Neuron (in vitro differentiated cells): ENCODE data around the gene OPN3.

Experiments used
- H2AFZ ChIP-seq: one replicate; pipeline ENCODE4 v1.6.1; 2013; ENCODE audit warnings: low read depth, mild to moderate bottlenecking, inconsistent platforms, low read length, moderate library complexity
- H3K27me3 ChIP-seq: one replicate; pipeline ENCODE4 v1.6.1; 2013; ENCODE audit warnings: low read length; ENCODE audit not compliant: insufficient read depth
- H3K36me3 ChIP-seq: one replicate; pipeline ENCODE4 v1.6.1; 2013; ENCODE audit warnings: low read length; ENCODE audit not compliant: insufficient read depth
- H3K4me1 ChIP-seq: one replicate; pipeline ENCODE4 v1.6.1; 2013; ENCODE audit warnings: low read length; ENCODE audit not compliant: insufficient read depth
- H3K4me3 ChIP-seq: 2 replicates; pipeline ENCODE4 v1.5.1; 2013; ENCODE audit warnings: mild to moderate bottlenecking, low read length, moderate library complexity
- H3K9me3 ChIP-seq: one replicate; pipeline ENCODE4 v1.6.1; 2013; ENCODE audit warnings: low read length

Gene OPN3

GRCh38 chr1:241630005-241630404 is 10.2 kb downstream of the OPN3 start:
- H3K9me3 ChIP-seq, result peaks cover 5% of the 10 kb centered on the region
- H3K4me3 ChIP-seq, result no peak overlapping the region
- no peaks in the 10 kb centered on the region for H3K27me3 ChIP-seq
- no peaks in the 10 kb centered on the region for H3K4me1 ChIP-seq
- no peak overlapping the region for H2AFZ ChIP-seq
- H3K36me3 ChIP-seq, result peaks cover 39% of the 10 kb centered on the region

GRCh38 chr1:241627453-241628259 is 12.5 kb downstream of the OPN3 start:
- H3K9me3 ChIP-seq, result peaks cover 3% of the 10 kb centered on the region
- no peak overlapping the region for H3K4me3 ChIP-seq
- no peaks in the 10 kb centered on the region for H3K27me3 ChIP-seq
- no peaks in the 10 kb centered on the region for H3K4me1 ChIP-seq
- peaks cover 20% of the 10 kb centered on the region for H3K36me3 ChIP-seq
- H2AFZ ChIP-seq, result no peak overlapping the region

- no peaks in the 10 kb centered on the region for H3K9me3 ChIP-seq
- no peaks in the 10 kb centered on the region for H3K27me3 ChIP-seq
- H3K4me3 ChIP-seq, result no peak overlapping the region
- H3K4me1 ChIP-seq, result no peaks in the 10 kb centered on the region
- peaks cover 13% of the 10 kb centered on the region for H3K36me3 ChIP-seq
- no peak overlapping the region for H2AFZ ChIP-seq
These were observed 15.2 kb downstream of the OPN3 start for GRCh38 chr1:241624935-241625334.

GRCh38 chr1:241622669-241623068 is 17.5 kb downstream of the OPN3 start:
- no peaks in the 10 kb centered on the region for H3K9me3 ChIP-seq
- no peaks in the 10 kb centered on the region for H3K4me1 ChIP-seq

GRCh38 chr1:241617426-241617825 is 22.7 kb downstream of the OPN3 start:
- H3K36me3 ChIP-seq, result no peaks in the 10 kb centered on the region
- H3K27me3 ChIP-seq, result no peaks in the 10 kb centered on the region
- no peak overlapping the region for H3K4me3 ChIP-seq
- H3K9me3 ChIP-seq, result no peaks in the 10 kb centered on the region
- H3K4me1 ChIP-seq, result peaks cover 5% of the 10 kb centered on the region
- H2AFZ ChIP-seq, result no peak overlapping the region

More at GRCh38 chr1:241622669-241623068, 17.5 kb downstream of the OPN3 start:
- H3K4me3 ChIP-seq, result no peak overlapping the region
- no peaks in the 10 kb centered on the region for H3K27me3 ChIP-seq
- peaks cover 2% of the 10 kb centered on the region for H3K36me3 ChIP-seq
- H2AFZ ChIP-seq, result no peak overlapping the region

GRCh38 chr1:241615043-241615974 is 24.9 kb downstream of the OPN3 start:
- Histone ChIP-seq H2AFZ (no peak overlapping the region), H3K9me3 (no peaks in the 10 kb centered on the region), H3K4me3 (no peak overlapping the region), H3K27me3 (no peaks in the 10 kb centered on the region), H3K36me3 (no peaks in the 10 kb centered on the region), H3K4me1 (peaks cover 5% of the 10 kb centered on the region)

GRCh38 chr1:241614572-241614971 is 25.6 kb downstream of the OPN3 start:
- no peak overlapping the region for H2AFZ ChIP-seq
- no peak overlapping the region for H3K4me3 ChIP-seq
- no peaks in the 10 kb centered on the region for H3K36me3 ChIP-seq
- H3K9me3 ChIP-seq, result no peaks in the 10 kb centered on the region
- peaks cover 5% of the 10 kb centered on the region for H3K4me1 ChIP-seq
- no peaks in the 10 kb centered on the region for H3K27me3 ChIP-seq

GRCh38 chr1:241614144-241614543 is 26.0 kb downstream of the OPN3 start:
- Histone ChIP-seq H2AFZ (no peak overlapping the region), H3K27me3 (no peaks in the 10 kb centered on the region), H3K9me3 (no peaks in the 10 kb centered on the region), H3K4me1 (peaks cover 5% of the 10 kb centered on the region), H3K36me3 (no peaks in the 10 kb centered on the region), H3K4me3 (no peak overlapping the region)

GRCh38 chr1:241612533-241613477 is 27.4 kb downstream of the OPN3 start:
- Histone ChIP-seq H3K4me1 (peaks cover 5% of the 10 kb centered on the region), H3K36me3 (no peaks in the 10 kb centered on the region), H2AFZ (no peak overlapping the region), H3K4me3 (no peak overlapping the region), H3K27me3 (no peaks in the 10 kb centered on the region), H3K9me3 (no peaks in the 10 kb centered on the region)

- H3K36me3 ChIP-seq, result no peaks in the 10 kb centered on the region
- no peak overlapping the region for H2AFZ ChIP-seq
- H3K4me1 ChIP-seq, result peaks cover 5% of the 10 kb centered on the region
- no peaks in the 10 kb centered on the region for H3K9me3 ChIP-seq
- no peak overlapping the region for H3K4me3 ChIP-seq
- no peaks in the 10 kb centered on the region for H3K27me3 ChIP-seq
These were observed 28.4 kb downstream of the OPN3 start for GRCh38 chr1:241611736-241612135.

- no peaks in the 10 kb centered on the region for H3K36me3 ChIP-seq
- no peaks in the 10 kb centered on the region for H3K27me3 ChIP-seq
- peaks cover 5% of the 10 kb centered on the region for H3K4me1 ChIP-seq
- H2AFZ ChIP-seq, result no peak overlapping the region
- H3K9me3 ChIP-seq, result no peaks in the 10 kb centered on the region
- H3K4me3 ChIP-seq, result no peak overlapping the region
These were observed 29.1 kb downstream of the OPN3 start for GRCh38 chr1:241611063-241611462.

- H2AFZ ChIP-seq, result no peak overlapping the region
- no peaks in the 10 kb centered on the region for H3K27me3 ChIP-seq
- H3K4me1 ChIP-seq, result peaks cover 5% of the 10 kb centered on the region
- H3K4me3 ChIP-seq, result no peak overlapping the region
- no peaks in the 10 kb centered on the region for H3K9me3 ChIP-seq
- H3K36me3 ChIP-seq, result no peaks in the 10 kb centered on the region
These were observed 29.9 kb downstream of the OPN3 start for GRCh38 chr1:241610056-241610815.
